ENCODE results near the gene DTD2.

- TF ChIP-seq POLR2AphosphoS5 (IDR thresholded peaks at IDR 0.05; ENCODE audit: borderline replicate concordance, low read depth, low read length) (no peak), EZH2 (IDR thresholded peaks at IDR 0.05) (no peak)
These were observed 22.9 kb upstream of the DTD2 start for GRCh38 chr14:31480156-31480555.
